ENCODE results near the gene TBC1D1.

- TF ChIP-seq CTCF (tag by site-specific recombination; IDR thresholded peaks at IDR 0.05) = no peak
- TF ChIP-seq ZNF354C (tag by site-specific recombination; IDR thresholded peaks at IDR 0.05; ENCODE audit: borderline replicate concordance, low read depth) = no peak
- TF ChIP-seq ZNF510 (tag by site-specific recombination; IDR thresholded peaks at IDR 0.05; ENCODE audit: insufficient replicate concordance) = no peak
- no peak for TF ChIP-seq ZNF274 (IDR thresholded peaks at IDR 0.05; ENCODE audit: low read length)
- no peak for TF ChIP-seq ZNF274 (tag by site-specific recombination; IDR thresholded peaks at IDR 0.05; ENCODE audit: borderline replicate concordance)
Observed at GRCh38 chr4:38153387-38153760, 262.5 kb downstream of the TBC1D1 start.
